Spleen (tissue), 13 donors: ENCODE results near the gene SNX24. TPM values are rescaled to one million over a fixed set of nuclear protein-coding genes. Genes with fewer than 3 reads are reported as not detected.

Experiments used
- DNase-seq: peaks from one replicate; pipeline ENCODE4 v3.0.0-alpha.2; 2020
- H3K27ac ChIP-seq, 8 donors: fragments of 200-600 bp; sonication (generic) in 7 of 8; 1 replicate in 4 of 8; 2 replicates in 4 of 8; pipeline versions ENCODE4 v1.5.0 to v1.8.0; 2016 to 2021; ENCODE audit warnings: inconsistent platforms in 4 of 8, mild to moderate bottlenecking in 4 of 8, moderate library complexity in 1 of 8
- H3K27me3 ChIP-seq, 7 donors: fragments of 200-600 bp; sonication (generic) in 6 of 7; replicated peaks in 1 of 7; 1 replicate in 4 of 7; 2 replicates in 3 of 7; pipeline versions ENCODE4 v1.5.0 to v1.8.0; 2016 to 2021; ENCODE audit warnings: inconsistent platforms in 3 of 7, mild to moderate bottlenecking in 1 of 7
- H3K36me3 ChIP-seq, 6 donors: fragments of 200-600 bp; sonication (generic) in 5 of 6; 1 replicate in 4 of 6; 2 replicates in 2 of 6; pipeline versions ENCODE4 v1.5.0 to v1.8.0; 2016 to 2021; ENCODE audit warnings: inconsistent platforms in 2 of 6
- H3K4me1 ChIP-seq, 6 donors: fragments of 200-600 bp; sonication (generic) in 5 of 6; 1 replicate in 3 of 6; 2 replicates in 3 of 6; pipeline versions ENCODE4 v1.5.0 to v1.8.0; 2016 to 2021; ENCODE audit warnings: inconsistent platforms in 3 of 6
- H3K4me3 ChIP-seq, 8 donors: fragments of 200-600 bp; sonication (generic) in 7 of 8; 1 replicate in 4 of 8; 2 replicates in 4 of 8; pipeline versions ENCODE4 v1.5.0 to v1.8.0; 2016 to 2021; ENCODE audit warnings: inconsistent platforms in 4 of 8, mild to moderate bottlenecking in 4 of 8, moderate library complexity in 2 of 8
- H3K9me3 ChIP-seq, 8 donors: fragments of 200-600 bp; sonication (generic) in 7 of 8; 1 replicate in 4 of 8; 2 replicates in 4 of 8; pipeline versions ENCODE4 v1.5.0 to v1.8.0; 2016 to 2021; ENCODE audit warnings: inconsistent platforms in 4 of 8
- CTCF ChIP-seq, 11 experiments: fragments of 200-600 bp in 7 of 11; fragments of 450-650 bp in 4 of 11; sonication (generic) in 4 of 11; IDR thresholded peaks in 8 of 11; conservative IDR thresholded peaks in 3 of 11; 1 replicate in 7 of 11; 2 replicates in 4 of 11; pipeline versions ENCODE4 v1.4.0 to v1.8.0; 2016 to 2021; ENCODE audit warnings: antibody characterized with exemption in 11 of 11, inconsistent platforms in 4 of 11, mild to moderate bottlenecking in 1 of 11
- POLR2A ChIP-seq, 3 donors: fragments of 450-650 bp; IDR thresholded peaks; one replicate each; pipeline ENCODE4 v1.5.1; 2017; ENCODE audit warnings: antibody characterized with exemption in 3 of 3, mild to moderate bottlenecking in 1 of 3
- POLR2AphosphoS5 ChIP-seq, 3 donors: sonication (generic); formaldehyde crosslinking; IDR thresholded peaks; one replicate each; pipeline ENCODE4 v1.5.1; 2017; ENCODE audit warnings: antibody characterized with exemption in 3 of 3
- WGBS, 5 donors: extraction: QIAGEN DNeasy Blood & Tissue Kit in 3 of 5; methylation state at CpG; one replicate each; pipeline versions ENCODE4 v1.1.5 to v1.1.7; 2013 to 2018; 5-methylcytosine and 5-hydroxymethylcytosine counted together
- intact Hi-C: fragments of 100-400 bp; cut with DNase I; formaldehyde crosslinking; loops from one replicate; pipeline ENCODE4 v1.15.0; 2023; ENCODE audit warnings: low total_unique reads
- long read RNA-seq, 2 donors: transcript quantifications; one replicate each; lab custom pipeline, GENCODE V29; 2026
- polyA plus RNA-seq, 3 donors: library from polyadenylated mRNA; stranded (reverse); fragments of 200-250 nt; gene quantifications; one replicate each; pipeline ENCODE4 v1.2.1, GENCODE V29; 2013
- total RNA-seq, 7 donors: library from RNA; depleted of rRNA in 3 of 7; stranded (reverse); fragments of >200 nt in 3 of 7; fragmentation: NEBNext Ultra II Directional in 4 of 7; extraction: Animal tissue kit (Norgen Biotek cat#: 25700) in 4 of 7; gene quantifications; one replicate each; pipeline versions ENCODE4 v1.1.0 to v1.2.1, GENCODE V29; 2016 to 2021
- donor health status: healthy with polysubstance abuse.
- donor health status: DM: no; HTN: no; CAD: no; lungs with moderate emphysema.
- donor health status: DM: no; HTN: no; CAD: no.
- donor health status: Bipolar disorder and iron deficiency.
- donor health status: healthy.
- donor health status: DM: no; HTN: no; CAD: no.
- donor health status: DM: yes; HTN: yes; CAD: no.

Gene SNX24
- 10 to 100 TPM in 6 of 7 donors, 1 to 10 TPM in 1; 8.8 to 17.4 (median 13.4) TPM for total RNA-seq
- 10 to 100 TPM in 1 of 3 donors, 1 to 10 TPM in 2; 5.2 to 11.4 (median 5.9) TPM for polyA plus RNA-seq
- long read RNA-seq, donor 1, transcript SNX24-201 (7 exons, 2,158 nt): major isoform, 5 of 17 reads
- long read RNA-seq, donor 1, partial matches to known transcripts: 0 of 17 reads
- long read RNA-seq, donor 1, other reads (novel, unspliced or antisense): 12 of 17 reads
- long read RNA-seq, donor 2, partial matches to known transcripts: 0 of 3 reads
- long read RNA-seq, donor 2, other reads (novel, unspliced or antisense): 0 of 3 reads

- no peaks in the 10 kb centered on the region for H3K36me3 ChIP-seq
- H3K4me1 ChIP-seq: peaks cover 8 to 57% (median 23%) of the 10 kb centered on the region in 6 donors
- 0 to 1% (median 1%) methylated on average over 74 to 92 of the region's 92 CpGs for WGBS, 5 donors
- intact Hi-C loops: no loop called here
- H3K4me3 ChIP-seq: peak within 1 kb of the TSS; percentile 80 to 97 (median 86)
- H3K9me3 ChIP-seq: no peaks in the 10 kb centered on the region
- DNase-seq: peak; percentile 94
- no peaks in the 10 kb centered on the region for H3K27me3 ChIP-seq
- peak in 1 of 11 experiments; percentile 22 for TF ChIP-seq CTCF (IDR thresholded peaks at IDR 0.05 in 8 of 11, conservative IDR thresholded peaks at IDR 0.05 in 3 of 11)
- TF ChIP-seq POLR2A (IDR thresholded peaks at IDR 0.05): peak in 1 of 3 donors; percentile 4
- peak; percentile 63 to 82 (median 77) for TF ChIP-seq POLR2AphosphoS5 (IDR thresholded peaks at IDR 0.05)
- peak within 1 kb of the TSS; percentile 75 to 92 (median 88) for H3K27ac ChIP-seq
Observed at GRCh38 chr5:122845229-122846050, at the start of gene SNX24. Gene SNX24, plus strand, starts transcription at chr5:122845613. Its CDS starts 21 bp downstream, at chr5:122845634.

- intact Hi-C loops: no loop called here
- Histone ChIP-seq H3K9me3 (no peaks in the 10 kb centered on the region), H3K27ac (no peak overlapping the region), H3K4me3 (no peak overlapping the region), H3K27me3 (no peaks in the 10 kb centered on the region), H3K36me3 (peaks cover 0 to 100% (median 86%) of the 10 kb centered on the region in 6 donors), H3K4me1 (no peaks in the 10 kb centered on the region)
- DNase-seq: no peak
- WGBS, 5 donors: 83 to 98% (median 95%) methylated on average over 2 of the region's 2 CpGs
- TF ChIP-seq POLR2A (IDR thresholded peaks at IDR 0.05) (no peak), POLR2AphosphoS5 (IDR thresholded peaks at IDR 0.05) (no peak), CTCF (IDR thresholded peaks at IDR 0.05 in 8 of 11, conservative IDR thresholded peaks at IDR 0.05 in 3 of 11) (no peak)
Observed at GRCh38 chr5:122805481-122805880, 39.9 kb upstream of the SNX24 start.

GRCh38 chr5:122810405-122810804, 35.0 kb upstream of the SNX24 start:
- no peak for DNase-seq
- Histone ChIP-seq H3K4me1 (no peaks in the 10 kb centered on the region), H3K9me3 (no peaks in the 10 kb centered on the region), H3K4me3 (no peak overlapping the region), H3K36me3 (peaks cover 0 to 94% (median 49%) of the 10 kb centered on the region in 6 donors), H3K27me3 (no peaks in the 10 kb centered on the region), H3K27ac (no peak overlapping the region)
- TF ChIP-seq POLR2AphosphoS5 (IDR thresholded peaks at IDR 0.05) (no peak), POLR2A (IDR thresholded peaks at IDR 0.05) (no peak), CTCF (IDR thresholded peaks at IDR 0.05 in 8 of 11, conservative IDR thresholded peaks at IDR 0.05 in 3 of 11) (no peak)
- intact Hi-C loops: no loop called here
- 74 to 95% (median 94%) methylated on average over 2 of the region's 2 CpGs for WGBS, 5 donors
